HepG2 (cell line): Measurements from ENCODE around the gene IP6K3. TPM values are rescaled to one million over a fixed set of nuclear protein-coding genes. Genes with fewer than 3 reads are reported as not detected.

Source experiments
- ATAC-seq: fragments of 200-7000 bp; cut with Tn5 transposase; 3 replicates; pipeline ENCODE4 v1.9.1; 2020; ENCODE audit warnings: mild to moderate bottlenecking, moderate library complexity
- BruUV-seq: library from RNA; stranded (reverse); fragments of 400-500 nt; replicated peaks from 2 replicates; lab custom pipeline; 2021; lab: Mats Ljungman, UMichigan
- CTCF ChIA-PET: fragments of 300-600 bp; formaldehyde crosslinking; extraction: SDS; loops from one replicate; lab custom pipeline; 2021; ENCODE audit warnings: low total read pairs, inconsistent platforms, low intra/inter-chr PET ratio; lab: Yijun Ruan, JAX
- POLR2A ChIA-PET: fragments of 350-600 bp; sonication (Branson Sonifier 250); formaldehyde crosslinking; loops from one replicate; lab custom pipeline; 2020; ENCODE audit warnings: antibody characterized with exemption, inconsistent platforms; lab: Yijun Ruan, JAX
- DNase-seq: peaks from one replicate; pipeline ENCODE4 v3.0.0-alpha.2; 2015; ENCODE audit warnings: low spot score
- FAIRE-seq: peaks from 3 replicates; lab custom pipeline; 2011; peaks lifted over from hg19 to GRCh38; lab: Jason Lieb, UNC
- H2AFZ ChIP-seq: one replicate; pipeline ENCODE4 v1.6.1; 2011; ENCODE audit warnings: low read length, inconsistent platforms
- H3K27ac ChIP-seq: fragments of 300-600 bp; 3 replicates; pipeline ENCODE4 v1.8.0; 2011; ENCODE audit warnings: mixed run types, mild to moderate bottlenecking, mixed read lengths, low read length, inconsistent platforms; ENCODE audit not compliant: insufficient read depth; ENCODE audit errors: extremely low read length
- H3K27me3 ChIP-seq, 2 experiments: fragments of 200-600 bp in 1 of 2; 2 replicates in 1 of 2; 3 replicates in 1 of 2; pipeline versions ENCODE4 v1.6.0 to v1.8.0; 2011; ENCODE audit warnings: low read length in 2 of 2, mild to moderate bottlenecking in 2 of 2, moderate library complexity in 2 of 2, inconsistent platforms in 1 of 2; ENCODE audit not compliant: insufficient read depth in 2 of 2, control insufficient read depth in 1 of 2
- H3K36me3 ChIP-seq, 2 experiments: fragments of 200-600 bp in 1 of 2; replicated peaks in 1 of 2; 2 replicates in 1 of 2; 3 replicates in 1 of 2; pipeline versions ENCODE4 v1.5.1 to v1.8.0; 2011; ENCODE audit warnings: low read length in 2 of 2, inconsistent platforms in 1 of 2; ENCODE audit not compliant: insufficient read depth in 2 of 2, control insufficient read depth in 1 of 2
- H3K4me1 ChIP-seq: 2 replicates; pipeline ENCODE4 v1.5.1; 2012; ENCODE audit warnings: low read length, inconsistent platforms; ENCODE audit not compliant: insufficient read depth
- H3K4me2 ChIP-seq: 2 replicates; pipeline ENCODE4 v1.6.0; 2011; ENCODE audit warnings: low read depth, low read length, inconsistent platforms
- H3K4me3 ChIP-seq, 3 experiments: fragments of 200-600 bp in 1 of 3; sonication (generic), shearing (Covaris generic) in 1 of 3; replicated peaks in 1 of 3; 2 replicates each; pipeline ENCODE4 v1.5.1; 2011 to 2016; ENCODE audit warnings: low read length in 3 of 3, inconsistent platforms in 2 of 3, low read depth in 2 of 3, mild to moderate bottlenecking in 2 of 3, control low read depth in 1 of 3, mixed read lengths in 1 of 3; ENCODE audit not compliant: insufficient read depth in 1 of 3
- H3K79me2 ChIP-seq: one replicate; pipeline ENCODE4 v1.6.1; 2011; ENCODE audit warnings: low read length, inconsistent platforms; ENCODE audit not compliant: insufficient read depth
- H3K9ac ChIP-seq: 2 replicates; pipeline ENCODE4 v1.6.0; 2011; ENCODE audit warnings: mild to moderate bottlenecking, low read depth, low read length, inconsistent platforms; ENCODE audit not compliant: insufficient read depth
- H3K9me3 ChIP-seq: 2 replicates; pipeline ENCODE4 v1.5.1; 2012; ENCODE audit warnings: mild to moderate bottlenecking, low read length
- H4K20me1 ChIP-seq: 2 replicates; pipeline ENCODE4 v1.6.0; 2011; ENCODE audit warnings: inconsistent platforms, mild to moderate bottlenecking, low read length, moderate library complexity; ENCODE audit not compliant: insufficient read depth
- AHR ChIP-seq: IDR thresholded peaks from 2 replicates; pipeline ENCODE4 v1.6.1; 2018; ENCODE audit warnings: missing genetic modification reagents, missing compliant biosample characterization
- BORCS8-MEF2B ChIP-seq: sonication (generic); formaldehyde crosslinking; IDR thresholded peaks from 2 replicates; pipeline ENCODE4 v1.8.0; 2022; ENCODE audit warnings: mild to moderate bottlenecking, missing genetic modification reagents
- DNMT3B ChIP-seq: conservative IDR thresholded peaks from 2 replicates; pipeline ENCODE4 v1.6.1; 2016; ENCODE audit warnings: missing biosample characterization, control low read depth
- EZH2 ChIP-seq: conservative IDR thresholded peaks from 2 replicates; pipeline ENCODE4 v1.6.1; 2012; ENCODE audit warnings: mild to moderate bottlenecking, low read depth, low read length, moderate library complexity
- HOXA9 ChIP-seq: sonication (generic); formaldehyde crosslinking; IDR thresholded peaks from 2 replicates; pipeline ENCODE4 v1.8.1; 2022; ENCODE audit warnings: missing genetic modification reagents, mild to moderate bottlenecking, moderate library complexity, borderline replicate concordance
- PHF21A ChIP-seq: sonication (generic); formaldehyde crosslinking; IDR thresholded peaks from 2 replicates; pipeline ENCODE4 v1.5.0; 2020; ENCODE audit warnings: mild to moderate bottlenecking, missing genetic modification reagents
- PLRG1 ChIP-seq: fragments of 450-650 bp; conservative IDR thresholded peaks from 2 replicates; pipeline ENCODE4 v1.6.1; 2016
- U2AF1 ChIP-seq: fragments of 200-400 bp; formaldehyde crosslinking; optimal IDR thresholded peaks from 2 replicates; pipeline ENCODE3; 2017; ENCODE audit warnings: mild to moderate bottlenecking, low read depth, low read length
- ZHX2 ChIP-seq, 2 experiments: sonication (generic) in 1 of 2; formaldehyde crosslinking in 1 of 2; IDR thresholded peaks; 2 replicates each; pipeline versions ENCODE4 v1.6.1 to v1.9.0; 2014 to 2022; ENCODE audit warnings: antibody characterized with exemption in 1 of 2, borderline replicate concordance in 1 of 2, inconsistent platforms in 1 of 2, low read depth in 1 of 2, missing genetic modification reagents in 1 of 2
- ZNF33B ChIP-seq: sonication (generic); formaldehyde crosslinking; IDR thresholded peaks from 2 replicates; pipeline ENCODE4 v1.5.1; 2020; ENCODE audit warnings: mild to moderate bottlenecking, missing genetic modification reagents
- ZNF552 ChIP-seq: sonication (generic); formaldehyde crosslinking; IDR thresholded peaks from 2 replicates; pipeline ENCODE4 v1.9.0; 2022; ENCODE audit warnings: missing genetic modification reagents, mild to moderate bottlenecking, borderline replicate concordance
- ZNF639 ChIP-seq: conservative IDR thresholded peaks from 2 replicates; pipeline ENCODE4 v1.6.1; 2018; ENCODE audit warnings: missing genetic modification reagents
- ZSCAN25 ChIP-seq: sonication (generic); formaldehyde crosslinking; IDR thresholded peaks from 2 replicates; pipeline ENCODE4 v1.8.0; 2022; ENCODE audit warnings: mild to moderate bottlenecking, missing genetic modification reagents
- WGBS: methylation state at CpG from one replicate; pipeline ENCODE4 v1.1.6; 2017; ENCODE audit warnings: low lambda C conversion rate; 5-methylcytosine and 5-hydroxymethylcytosine counted together
- in situ Hi-C: cut with HindIII; loops from 2 replicates; pipeline ENCODE4 v1.10.0; 2017; ENCODE audit warnings: low pct_unique_long_range_greater_than_20kb; ENCODE audit not compliant: extremely low pct_ligation_motif_present
- intact Hi-C: fragments of 100-400 bp; cut with micrococcal nuclease; formaldehyde crosslinking; loops from one replicate; pipeline ENCODE4 v1.10.0; 2022; ENCODE audit not compliant: unreplicated experiment
- polyA plus RNA-seq, 8 experiments: library from polyadenylated mRNA; depleted of rRNA in 3 of 8; stranded (reverse) in 7 of 8; unstranded in 1 of 8; fragments of >200 nt; fragmentation: Illumina TruSeq in 4 of 8; extraction: Trizol in 4 of 8; gene quantifications; 2 replicates each; pipeline versions ENCODE4 v1.2.1 to v1.2.3, GENCODE V29; 2011 to 2016; ENCODE audit warnings: low read depth in 4 of 8, missing spikeins in 1 of 8, mixed read lengths in 1 of 8; ENCODE audit not compliant: insufficient read depth in 1 of 8
- total RNA-seq, 5 experiments: library from RNA; depleted of rRNA; stranded (reverse); fragments of >200 nt; fragmentation: Illumina TruSeq; extraction: Trizol; gene quantifications; 2 replicates each; pipeline ENCODE4 v1.2.3, GENCODE V29; 2016; ENCODE audit warnings: low read depth in 1 of 5

The IP6K3 gene
- total and polyA plus RNA-seq, 2 of the 13 experiments (the other 11 are each of a cell fraction or from before 2014, with no cell fraction given), result 0.11 to 0.18 TPM

GRCh38 chr6:33748841-33749240 is 2.1 kb upstream of the IP6K3 start:
- ChIA-PET POLR2A (no interaction called here), CTCF (no interaction called here)
- Histone ChIP-seq H4K20me1 (no peaks in the 10 kb centered on the region), H3K4me3 (no peak overlapping the region), H3K9me3 (no peaks in the 10 kb centered on the region), H3K9ac (no peak overlapping the region), H3K4me1 (peaks cover 65% of the 10 kb centered on the region), H3K36me3 (no peaks in the 10 kb centered on the region), H3K27me3 (peaks cover 4 to 48% of the 10 kb centered on the region in 2 experiments; a peak in 4 of 5 replicates), H3K79me2 (no peaks in the 10 kb centered on the region), H3K27ac (no peak overlapping the region), H2AFZ (no peak overlapping the region), H3K4me2 (no peak overlapping the region)
- 22% methylated on average over 4 of the region's 4 CpGs for WGBS
- DNase-seq (no peak), ATAC-seq (no peak), FAIRE-seq (no peak)
- TF ChIP-seq PHF21A, result no peak
- TF ChIP-seq ZSCAN25 (CRISPR knock-in tag), result peak; percentile 71; the same call in 1 of the 2 replicates
- in situ Hi-C loops (no loop called here), intact Hi-C loops (no loop called here)
- BruUV-seq, result no TSS peak

GRCh38 chr6:33747823-33748222 is 1.1 kb upstream of the IP6K3 start:
- no peak for DNase-seq
- no peak overlapping the region for H2AFZ ChIP-seq
- peaks cover 4 to 48% of the 10 kb centered on the region in 2 experiments; a peak in 4 of 5 replicates for H3K27me3 ChIP-seq
- no peaks in the 10 kb centered on the region for H4K20me1 ChIP-seq
- WGBS, result 20% methylated on average over 5 of the region's 5 CpGs
- ATAC-seq, result no peak
- no peak overlapping the region for H3K9ac ChIP-seq
- H3K9me3 ChIP-seq, result no peaks in the 10 kb centered on the region
- no TSS peak for BruUV-seq
- intact Hi-C loops (no loop called here), in situ Hi-C loops (no loop called here)
- H3K4me3 ChIP-seq, result no peak overlapping the region
- TF ChIP-seq U2AF1, result no peak
- TF ChIP-seq BORCS8-MEF2B (CRISPR knock-in tag), result no peak
- no peak for TF ChIP-seq PLRG1
- TF ChIP-seq DNMT3B (CRISPR knock-in tag), result no peak
- TF ChIP-seq ZHX2 (IDR thresholded peaks at IDR 0.05; ENCODE audit: low read depth), result no peak
- TF ChIP-seq ZHX2 (CRISPR knock-in tag; IDR thresholded peaks at IDR 0.05; ENCODE audit: borderline replicate concordance), result no peak
- no peak for TF ChIP-seq HOXA9 (CRISPR knock-in tag)
- TF ChIP-seq EZH2, result no peak
- no peak for TF ChIP-seq ZNF33B
- no peak for TF ChIP-seq AHR (CRISPR knock-in tag)
- no peak for TF ChIP-seq ZNF639
- TF ChIP-seq ZNF552, result no peak
- ChIA-PET POLR2A (no interaction called here), CTCF (no interaction called here)
- no peak overlapping the region for H3K4me2 ChIP-seq
- no peak for FAIRE-seq
- no peak overlapping the region for H3K27ac ChIP-seq
- H3K36me3 ChIP-seq, result no peaks in the 10 kb centered on the region
- no peaks in the 10 kb centered on the region for H3K79me2 ChIP-seq
- peaks cover 67% of the 10 kb centered on the region for H3K4me1 ChIP-seq
